Coronary artery (tissue), 2 donors: ENCODE data around the gene ACSM3.

Experiments
- DNase-seq: peaks from one replicate; pipeline ENCODE4 v3.0.0-alpha.2; 2017; ENCODE audit warnings: low spot score
- H3K27ac ChIP-seq, 2 donors: fragments of 200-600 bp; sonication (generic); one replicate each; pipeline ENCODE4 v1.5.1; 2016 to 2019
- H3K4me3 ChIP-seq: fragments of 200-600 bp; sonication (generic); 2 replicates; pipeline ENCODE4 v1.5.1; 2016; ENCODE audit warnings: mild to moderate bottlenecking, moderate library complexity
- CTCF ChIP-seq: fragments of 200-600 bp; sonication (generic); IDR thresholded peaks from one replicate; pipeline ENCODE4 v1.5.1; 2019; ENCODE audit warnings: antibody characterized with exemption

The ACSM3 gene

GRCh38 chr16:20821682-20822081 is 57.9 kb downstream of the ACSM3 start:
- TF ChIP-seq CTCF, result no peak
- DNase-seq, result no peak
- no peak overlapping the region for H3K27ac ChIP-seq
- H3K4me3 ChIP-seq, result no peak overlapping the region

- no peak for TF ChIP-seq CTCF
- Histone ChIP-seq H3K4me3 (no peak overlapping the region), H3K27ac (no peak overlapping the region)
- DNase-seq, result no peak
These were observed 58.9 kb downstream of the ACSM3 start for GRCh38 chr16:20822521-20823325.

GRCh38 chr16:20826039-20826566 is 62.3 kb downstream of the ACSM3 start:
- TF ChIP-seq CTCF, result no peak
- H3K4me3 ChIP-seq, result no peak overlapping the region
- no peak overlapping the region for H3K27ac ChIP-seq
- DNase-seq, result no peak

- no peak for DNase-seq
- Histone ChIP-seq H3K27ac (no peak overlapping the region), H3K4me3 (no peak overlapping the region)
- no peak for TF ChIP-seq CTCF
These were observed 65.7 kb downstream of the ACSM3 start for GRCh38 chr16:20829536-20829935.

GRCh38 chr16:20830372-20830771 is 66.6 kb downstream of the ACSM3 start:
- no peak for TF ChIP-seq CTCF
- DNase-seq, result no peak
- no peak overlapping the region for H3K27ac ChIP-seq
- H3K4me3 ChIP-seq, result no peak overlapping the region

GRCh38 chr16:20833086-20833485 is 69.3 kb downstream of the ACSM3 start:
- TF ChIP-seq CTCF, result no peak
- no peak overlapping the region for H3K27ac ChIP-seq
- H3K4me3 ChIP-seq, result no peak overlapping the region
- no peak for DNase-seq

- no peak for TF ChIP-seq CTCF
- DNase-seq, result no peak
- Histone ChIP-seq H3K27ac (no peak overlapping the region), H3K4me3 (no peak overlapping the region)
These were observed 74.4 kb downstream of the ACSM3 start for GRCh38 chr16:20838240-20838639.
